Anterior cingulate cortex (tissue), 58 donors: Measurements from ENCODE around the gene ADAP1.
A peak's percentile ranks its signal among the peaks of the same experiment; 100 is the strongest.

Source experiments
- DNase-seq, 58 donors: peaks; one replicate each; lab custom pipeline; 2025; lab: John Stamatoyannopoulos, UW

The ADAP1 gene

DNA sequence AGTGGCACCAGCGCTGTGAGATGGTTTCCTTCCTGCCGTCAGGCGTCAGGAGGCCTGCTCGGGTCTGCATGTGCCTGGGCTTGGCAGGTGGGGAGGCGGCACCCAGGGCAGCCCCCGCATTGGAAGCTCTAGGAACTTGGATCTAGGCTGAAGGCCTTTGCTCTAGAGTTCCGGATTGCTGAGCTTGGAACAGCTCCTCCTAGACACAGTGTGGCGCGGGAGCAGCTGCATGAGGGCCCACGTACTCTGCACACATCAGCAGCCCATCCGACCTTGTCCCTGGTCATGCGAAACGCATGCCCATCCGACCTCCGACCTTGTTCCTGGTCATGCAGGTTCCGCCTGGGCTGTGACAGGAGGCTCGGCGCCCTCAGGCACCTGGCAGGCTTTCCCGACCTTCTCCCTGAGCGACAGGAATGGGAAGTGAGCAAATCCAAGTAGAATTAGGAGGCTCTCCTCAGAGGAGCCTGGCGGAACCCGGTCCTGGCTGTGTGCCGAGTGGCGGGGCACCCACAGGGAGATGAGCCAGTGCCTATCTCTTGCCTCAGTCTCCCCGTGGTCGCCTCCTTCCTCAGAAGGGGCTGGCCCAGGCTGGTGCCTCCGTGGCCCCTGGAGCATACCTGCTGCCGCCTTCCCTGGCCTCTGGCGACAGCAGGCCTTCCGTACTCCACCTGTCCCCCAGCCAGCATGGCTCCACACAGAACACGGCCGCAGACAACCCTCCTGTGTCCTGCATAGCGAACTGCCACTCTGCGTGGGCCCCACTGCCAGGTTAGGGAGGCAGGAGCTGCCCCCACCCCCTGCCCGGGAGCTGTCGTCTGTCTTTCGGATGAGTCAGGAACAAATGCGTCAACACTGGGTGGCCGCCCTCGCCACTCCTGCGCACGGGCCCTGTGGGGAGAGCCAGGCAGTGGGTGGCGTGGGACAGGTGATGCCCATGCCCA, 66.1 kb downstream of the ADAP1 start:
- peak in 12 of 58 donors; percentile 24 to 62 (median 34) for DNase-seq

GRCh38 chr7:887488-887820, 67.0 kb downstream of the ADAP1 start:
- DNase-seq, result no peak

DNA sequence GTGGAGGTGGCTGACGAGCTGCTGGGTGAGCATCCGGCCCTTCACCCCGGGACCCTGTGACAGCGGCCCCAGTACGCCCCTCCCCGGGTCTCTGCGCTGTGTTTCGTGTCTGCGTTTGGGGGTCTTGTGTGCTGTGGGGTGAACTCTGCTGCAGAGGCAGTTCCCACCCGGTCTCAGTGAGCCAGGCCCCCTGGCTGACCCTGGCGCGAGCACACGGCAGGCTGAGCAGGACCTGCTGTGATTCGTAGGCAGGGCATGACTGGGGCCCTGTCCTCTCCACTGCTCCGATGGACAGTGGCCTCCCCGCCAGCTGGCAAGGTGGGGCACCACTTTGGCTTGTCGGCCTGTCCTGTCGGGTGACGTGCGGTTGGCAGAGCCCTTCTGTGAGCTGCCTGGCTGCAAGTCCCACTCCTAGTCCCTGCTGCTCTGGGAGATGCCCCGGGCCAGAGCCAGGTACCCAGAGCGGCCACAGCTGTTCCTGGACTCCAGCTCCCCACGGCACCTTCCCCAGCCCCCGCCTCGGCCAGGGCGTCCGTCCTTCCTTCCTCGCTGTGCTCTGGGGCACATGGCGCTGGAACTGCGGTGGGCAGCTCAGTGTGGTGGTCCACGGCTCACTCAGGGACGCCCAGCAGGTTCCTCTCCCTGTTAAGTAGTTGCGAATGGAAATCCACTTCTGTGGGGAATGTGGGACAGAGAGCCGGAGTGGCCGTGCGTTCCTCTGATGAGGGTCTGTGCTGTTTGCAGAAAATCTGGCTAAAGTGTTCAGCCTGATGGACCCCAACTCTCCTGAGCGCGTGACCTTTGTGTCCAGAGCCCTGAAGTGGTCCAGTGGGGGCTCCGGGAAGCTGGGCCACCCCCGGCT, 67.6 kb downstream of the ADAP1 start:
- DNase-seq, result no peak

DNA sequence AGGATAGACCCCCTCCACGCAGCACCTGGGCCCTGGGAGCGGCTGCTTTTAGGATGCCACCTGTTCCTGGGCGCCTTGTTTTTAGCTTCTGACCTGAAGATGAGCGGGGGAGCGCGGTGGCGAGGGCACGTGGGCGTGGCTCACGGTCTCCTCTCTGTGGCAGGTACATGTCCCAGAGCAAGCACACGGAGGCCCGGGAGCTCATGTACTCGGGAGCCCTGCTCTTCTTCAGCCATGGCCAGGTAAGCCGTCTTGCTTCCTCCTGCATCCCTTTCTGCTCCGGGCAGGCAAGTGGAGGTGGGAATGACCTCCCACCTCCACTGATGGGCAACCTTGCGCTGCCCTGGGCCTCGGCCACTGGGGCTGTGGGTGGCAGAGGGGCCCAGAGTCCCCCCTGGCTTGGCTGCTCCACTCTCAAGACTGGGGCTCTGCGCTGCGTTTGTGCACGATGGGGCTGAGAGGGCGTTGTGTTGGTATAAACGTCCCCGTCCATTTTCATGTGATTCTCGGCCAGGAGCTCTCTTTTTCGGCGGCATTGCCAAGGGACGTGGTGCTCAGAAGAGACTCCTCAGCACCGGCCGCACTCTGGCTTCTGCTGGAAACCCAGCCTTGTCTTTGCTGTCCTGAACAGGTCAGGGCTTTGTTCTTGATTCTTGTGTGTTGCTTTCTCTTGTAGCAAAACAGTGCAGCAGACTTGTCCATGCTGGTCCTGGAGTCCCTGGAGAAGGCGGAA, 68.4 kb downstream of the ADAP1 start:
- DNase-seq, result no peak

DNA sequence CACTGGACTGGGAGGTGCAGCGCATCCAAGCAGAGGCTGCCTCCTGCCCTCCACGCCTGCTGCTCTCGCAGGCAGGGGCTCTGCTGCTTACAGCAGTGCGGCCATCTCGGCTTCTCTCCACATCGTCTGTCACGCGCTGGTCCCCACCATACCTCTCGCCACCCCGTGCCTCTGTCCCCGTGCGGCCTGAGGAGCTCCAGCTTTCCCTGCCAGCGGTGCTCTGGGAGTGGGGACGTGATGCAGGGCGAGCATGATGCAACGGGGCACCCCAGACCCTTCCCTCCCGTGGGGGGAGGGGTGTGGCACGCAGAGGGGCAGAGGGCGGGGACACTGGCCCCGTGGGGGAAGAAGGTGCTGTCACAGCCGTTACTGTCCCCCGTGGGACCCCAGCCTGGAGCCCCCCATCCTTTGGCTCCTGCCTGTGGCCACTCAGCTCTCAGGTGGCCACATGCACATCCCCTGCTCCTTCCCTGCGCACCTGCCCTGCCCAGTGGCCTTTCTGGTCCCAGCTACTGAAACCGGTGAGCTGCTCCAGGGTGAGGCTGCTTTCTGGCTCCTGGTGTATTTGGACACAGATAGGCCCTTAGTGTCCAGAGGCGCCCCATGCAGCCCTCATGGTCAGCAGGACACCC, 69.1 kb downstream of the ADAP1 start:
- DNase-seq, result no peak

DNA sequence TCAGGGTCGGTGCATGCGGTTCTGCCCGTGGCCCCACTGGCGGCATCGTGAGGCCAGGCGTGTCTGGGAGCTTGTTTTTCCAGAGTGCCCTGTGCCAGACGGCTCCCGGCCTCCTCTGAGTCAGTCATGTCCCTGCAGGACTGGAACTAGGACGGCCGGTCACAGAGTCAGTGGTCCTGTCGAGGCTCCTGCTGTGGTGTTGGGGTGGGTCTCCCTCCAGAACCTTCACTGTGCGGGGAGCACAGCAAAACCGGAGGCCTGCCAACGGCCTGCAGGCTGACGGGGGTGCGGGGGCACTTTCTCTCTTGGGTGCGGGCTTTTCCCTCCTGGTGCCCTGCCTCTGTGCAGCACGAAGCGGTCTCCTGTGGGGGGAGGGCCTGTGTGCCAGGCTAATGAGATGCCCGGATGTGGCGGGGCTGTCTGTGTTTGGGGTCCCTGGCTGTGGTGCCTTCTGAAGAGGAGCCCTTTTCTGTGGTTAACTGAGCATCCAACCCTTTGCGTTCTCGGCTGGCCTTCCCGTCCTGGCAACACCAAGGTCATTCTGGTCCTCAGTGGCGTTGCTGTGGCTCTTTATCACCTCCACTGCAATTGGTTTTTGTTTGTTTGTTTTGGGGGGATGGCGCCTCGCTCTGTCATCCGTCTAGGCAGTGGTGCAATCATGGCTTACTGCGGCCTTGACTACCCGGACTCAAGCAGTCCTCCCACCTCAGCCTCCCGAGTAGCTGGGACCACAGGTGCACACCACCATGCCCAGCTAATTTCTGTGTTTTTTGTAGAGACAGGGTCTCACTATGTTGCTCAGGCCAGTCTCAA, 70.1 kb downstream of the ADAP1 start:
- no peak for DNase-seq

DNA sequence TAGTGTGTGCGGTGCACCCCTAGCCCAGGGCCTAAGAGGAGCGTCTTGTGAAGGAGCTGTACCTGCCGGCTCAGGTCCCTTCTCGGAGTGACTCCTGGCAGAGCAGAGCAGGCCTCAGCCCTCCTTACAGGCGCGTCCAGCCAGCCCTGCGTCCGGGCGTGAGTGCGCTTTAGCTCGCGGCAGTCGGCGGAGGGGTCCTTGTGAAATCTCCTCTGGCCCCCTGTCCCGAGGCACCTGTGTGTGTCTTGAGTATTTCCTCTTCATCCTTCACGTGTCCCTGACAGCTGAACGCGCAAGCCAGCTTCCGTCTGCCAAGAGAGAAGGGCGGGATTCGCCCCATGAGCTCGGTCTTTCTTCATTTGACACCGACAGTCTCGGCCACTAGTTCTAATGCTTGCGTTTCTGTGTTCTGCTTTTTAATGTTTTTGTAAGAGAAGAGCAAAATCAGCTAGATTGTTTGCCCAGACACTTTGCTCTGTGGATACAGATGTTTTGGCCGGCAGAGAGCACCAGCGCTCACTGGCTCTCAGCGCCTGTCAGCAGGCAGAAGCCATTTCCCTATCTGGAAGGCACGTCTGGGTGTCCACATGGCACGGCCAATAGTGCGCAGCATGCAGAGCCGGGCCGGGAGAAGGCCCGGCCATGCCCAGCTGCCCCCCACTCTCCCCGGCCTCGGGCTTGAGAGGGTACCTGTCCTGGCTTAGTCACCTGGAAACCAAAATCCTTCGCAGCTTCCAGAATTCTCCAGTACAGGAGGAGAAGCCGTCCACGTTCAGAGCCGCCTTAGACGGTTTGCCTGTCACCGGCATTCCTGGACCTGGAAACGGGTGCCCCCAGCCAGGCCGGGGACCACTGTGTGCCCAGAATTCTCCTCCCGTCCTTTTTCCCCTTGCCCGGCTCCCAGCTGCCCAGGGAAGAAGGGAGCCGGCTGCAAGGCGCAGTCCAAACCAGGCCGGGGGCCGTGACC, 71.1 kb downstream of the ADAP1 start:
- DNase-seq, result peak in 4 of 58 donors; percentile 29 to 48 (median 37)

DNA sequence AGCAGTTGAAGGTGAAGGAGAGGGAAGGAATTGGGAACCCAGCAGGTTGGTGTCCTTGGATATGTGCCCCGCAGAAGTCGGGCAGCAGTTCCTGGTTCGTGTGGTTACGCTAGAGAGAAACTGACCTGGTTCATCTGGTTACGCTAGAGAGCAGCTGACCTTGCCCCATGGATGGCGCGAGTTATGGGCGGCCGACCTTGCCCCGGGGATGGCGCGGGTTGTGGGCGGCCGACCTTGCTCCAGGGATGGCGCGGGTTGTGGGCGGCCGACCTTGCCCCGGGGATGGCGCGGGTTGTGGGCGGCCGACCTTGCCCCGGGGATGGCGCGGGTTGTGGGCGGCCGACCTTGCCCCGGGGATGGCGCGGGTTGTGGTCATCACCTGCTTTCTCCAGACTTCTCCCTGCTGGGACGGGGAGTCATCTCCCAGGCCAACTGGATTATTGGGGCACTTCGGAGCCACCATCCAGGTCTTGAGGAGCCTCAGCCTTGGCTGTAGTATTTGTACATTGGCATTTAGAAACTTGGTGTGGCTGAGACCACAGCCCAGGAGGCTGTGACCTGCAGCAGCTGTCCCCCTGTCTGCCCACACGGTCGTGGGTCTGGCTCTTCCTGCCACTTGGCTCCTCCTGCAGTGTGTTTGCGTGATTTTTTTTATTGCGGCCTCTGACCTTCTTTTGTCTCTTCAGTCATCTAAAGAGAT, 72.0 kb downstream of the ADAP1 start:
- no peak for DNase-seq

DNA sequence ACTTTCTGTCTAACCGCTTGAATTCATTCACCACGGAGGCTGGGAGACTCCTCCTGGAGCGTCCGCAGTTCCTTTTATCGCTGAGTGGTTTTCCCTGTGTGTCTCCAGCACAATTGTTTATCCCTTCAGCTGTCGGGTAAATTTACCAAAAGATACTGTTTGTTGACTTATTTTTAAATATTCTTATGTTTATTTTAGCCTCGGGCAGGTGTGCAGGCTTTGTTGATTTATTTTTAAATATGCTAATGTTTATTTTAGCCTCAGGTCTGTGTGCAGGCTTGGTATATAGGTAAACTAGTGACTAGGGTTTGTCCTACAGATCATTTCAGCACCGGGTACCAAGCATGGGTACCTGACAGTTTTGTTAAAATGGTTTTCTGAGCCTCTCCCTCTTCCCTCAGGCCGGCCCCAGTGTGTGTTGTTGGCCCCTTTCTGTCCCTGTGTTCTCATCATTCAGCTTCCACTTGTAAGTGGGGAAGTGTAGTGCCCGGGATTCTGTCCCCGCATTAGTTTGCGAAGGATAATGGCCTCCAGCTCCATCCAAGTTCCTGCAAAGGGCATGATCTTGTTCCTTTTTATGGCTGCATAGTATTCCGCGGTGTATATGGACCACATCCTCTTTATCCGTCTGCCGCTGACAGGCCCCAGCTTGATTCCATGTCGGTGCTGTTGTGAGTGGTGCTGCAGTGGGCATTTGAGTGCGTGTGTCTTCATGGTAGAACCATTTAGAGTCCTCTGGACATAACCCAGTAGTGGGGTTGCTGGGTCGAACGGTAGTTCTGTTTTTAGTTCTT, 72.8 kb downstream of the ADAP1 start:
- DNase-seq, result no peak

DNA sequence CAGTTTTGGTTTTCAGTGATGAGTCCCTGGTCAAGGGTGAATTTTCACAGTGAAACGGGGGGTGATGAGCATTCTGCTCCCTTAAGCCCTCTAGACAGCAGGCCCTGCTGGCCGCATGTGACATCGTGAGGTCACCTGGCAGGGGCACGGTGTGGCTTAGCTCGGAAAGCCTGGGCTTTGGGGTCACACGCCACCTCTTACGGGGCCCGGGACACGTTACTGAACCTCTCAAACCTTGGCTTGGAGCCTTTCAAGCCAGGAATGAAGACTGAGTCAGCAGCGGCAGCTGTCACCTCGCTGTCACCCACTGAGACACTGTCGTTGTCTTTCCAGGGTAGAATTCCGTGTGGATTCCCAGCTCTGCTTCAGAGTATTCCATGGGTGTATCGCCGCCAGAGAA, 74.0 kb downstream of the ADAP1 start:
- DNase-seq, result no peak

GRCh38 chr7:879706-880105, 74.8 kb downstream of the ADAP1 start:
- DNase-seq, result no peak

GRCh38 chr7:879093-879492, 75.4 kb downstream of the ADAP1 start:
- no peak for DNase-seq

DNA sequence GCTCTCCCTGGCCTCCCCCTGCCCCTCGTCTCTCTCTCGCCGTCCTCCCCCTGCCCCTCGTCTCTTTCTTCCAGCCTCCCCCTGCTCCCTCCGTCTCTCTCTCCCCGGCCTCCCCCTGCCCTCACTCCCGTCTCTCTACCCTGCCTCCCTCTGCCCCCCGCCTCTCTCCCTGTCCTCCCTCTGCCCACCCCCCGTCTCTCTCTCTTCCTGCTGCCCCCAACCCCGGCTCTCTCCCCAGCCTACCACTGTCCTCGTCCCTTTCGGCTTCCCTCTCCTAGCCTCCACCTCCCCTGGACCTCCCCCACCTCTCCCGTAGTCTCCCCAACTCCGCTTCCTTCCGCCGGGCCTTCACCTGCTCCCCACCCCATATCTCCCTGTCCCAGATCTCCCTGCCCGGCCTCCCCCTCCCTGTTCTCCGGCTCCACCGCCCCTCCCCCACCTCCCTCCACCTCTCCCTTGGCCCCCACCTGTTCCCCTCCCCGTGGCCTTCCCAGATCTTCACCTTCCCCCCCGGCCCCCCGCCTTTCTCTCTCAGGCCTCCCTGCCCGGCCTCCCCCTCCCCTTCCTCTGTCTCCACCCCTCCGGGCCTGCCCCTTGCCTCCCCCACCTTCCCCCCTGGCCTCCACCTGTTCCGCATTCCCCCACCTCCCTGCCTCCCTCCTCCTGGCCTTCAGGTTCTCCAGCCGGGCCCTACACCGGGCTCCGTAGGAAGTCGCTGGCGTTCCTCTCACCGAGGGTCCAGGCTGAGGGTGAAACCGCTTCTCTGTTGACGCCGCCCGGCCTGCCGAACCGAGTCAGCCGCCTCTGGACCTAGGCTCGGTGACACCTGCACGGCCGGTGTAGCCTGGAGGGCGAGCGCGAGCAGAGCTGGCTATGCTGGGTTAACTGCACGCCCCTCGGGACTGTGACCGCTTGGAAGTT, 76.9 kb downstream of the ADAP1 start:
- no peak for DNase-seq

- peak in 5 of 58 donors; percentile 55 to 78 (median 67) for DNase-seq
These were observed 77.5 kb downstream of the ADAP1 start for GRCh38 chr7:876972-877311.

DNA sequence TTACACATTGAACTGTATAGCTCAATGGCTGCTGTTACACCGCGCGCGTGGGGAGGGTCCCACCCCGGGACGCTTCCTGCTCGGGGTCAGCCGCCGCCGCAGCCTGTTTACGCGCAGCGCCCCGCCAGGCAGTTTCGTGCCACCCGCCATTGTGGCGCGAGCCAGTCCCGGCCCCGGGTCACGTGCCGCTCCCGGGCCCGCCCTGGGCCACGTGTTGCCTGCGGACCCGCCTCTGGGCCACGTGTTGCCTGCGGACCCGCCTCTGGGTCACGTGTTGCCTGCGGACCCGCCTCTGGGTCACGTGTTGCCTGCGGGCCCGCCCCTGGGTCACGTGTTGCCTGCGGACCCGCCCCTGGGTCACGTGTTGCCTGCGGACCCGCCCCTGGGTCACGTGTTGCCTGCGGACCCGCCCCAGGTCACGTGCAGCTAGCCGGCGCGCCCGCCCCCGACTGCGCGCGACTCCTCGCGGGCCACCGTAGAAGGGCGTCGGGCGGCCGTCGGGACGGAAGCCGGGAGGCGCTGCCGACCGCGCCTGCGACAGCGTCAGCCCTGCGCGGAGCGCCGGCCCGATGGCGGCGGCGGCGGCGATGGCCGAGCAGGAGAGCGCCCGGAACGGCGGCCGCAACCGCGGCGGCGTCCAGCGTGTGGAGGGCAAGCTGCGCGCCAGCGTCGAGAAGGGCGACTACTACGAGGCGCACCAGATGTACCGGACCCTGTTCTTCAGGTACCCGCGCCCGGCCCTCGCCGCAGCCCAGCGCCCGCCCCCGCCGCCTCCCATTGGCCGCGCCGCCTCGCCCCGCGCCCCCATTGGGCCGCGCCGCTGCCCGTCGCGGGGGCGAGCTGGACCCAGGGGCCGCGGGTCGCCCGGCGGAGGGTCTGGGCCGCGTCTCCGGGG, 78.2 kb downstream of the ADAP1 start, which contains the start of gene GET4:
Gene GET4 (plus strand): TSS at position 478 of the 895 bp plus-strand sequence. CDS start 92 bp downstream, at position 570.
- DNase-seq, result peak; percentile 48 to 100 (median 97)
